ENCODE measurements around the gene DHRS3. TPM values are rescaled to one million over a fixed set of nuclear protein-coding genes. Genes with fewer than 3 reads are reported as not detected.

DHRS3 gene
- total RNA-seq, 1 donor from 2014 or later = 30.7 TPM

DNA sequence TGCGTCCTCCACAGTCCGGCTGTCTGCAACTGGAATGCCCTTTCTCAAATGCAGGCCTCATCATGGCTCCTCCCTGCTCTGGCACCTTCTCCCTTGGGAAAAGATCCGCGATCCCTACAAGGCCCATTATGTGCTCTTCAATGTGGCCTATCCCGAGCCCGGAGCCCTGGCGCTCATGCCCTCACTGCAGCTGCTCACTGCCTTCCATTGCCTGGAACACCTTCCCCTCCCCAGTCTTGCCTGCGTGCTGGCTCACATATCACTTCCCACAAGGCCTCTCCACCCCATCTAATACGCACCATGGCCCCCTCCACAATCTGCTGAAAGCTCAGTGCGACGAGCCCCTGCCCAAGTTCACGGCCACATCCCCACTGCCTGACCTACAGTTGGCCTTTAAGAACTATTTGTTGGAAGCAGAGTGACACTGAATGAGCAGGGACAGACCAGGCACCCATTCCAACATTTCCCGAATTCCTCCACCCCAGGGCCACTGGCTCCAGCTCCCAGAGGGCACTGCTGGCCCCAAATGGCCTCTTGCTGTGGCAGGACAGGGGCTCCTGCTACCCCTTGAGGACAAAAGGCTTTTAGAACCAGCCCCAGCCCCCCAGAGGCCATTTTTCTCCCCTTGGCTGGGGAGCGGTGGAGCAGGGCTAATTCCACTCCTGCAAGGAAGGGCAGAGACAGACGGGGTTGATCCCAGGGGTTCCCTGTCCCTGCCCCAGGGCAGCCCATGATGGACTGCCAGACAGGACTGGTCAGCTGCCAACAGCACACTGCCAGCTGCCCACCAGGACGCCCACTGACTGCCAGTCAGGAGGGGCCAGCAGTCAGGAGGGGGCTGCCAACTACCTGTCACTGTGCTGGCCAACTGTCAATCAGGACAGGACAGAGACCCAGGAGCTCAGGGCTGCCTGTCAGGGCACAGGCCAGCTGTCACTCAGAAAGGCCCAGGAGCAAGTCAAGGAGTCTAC lies 64.8 kb downstream of the DHRS3 start:
- peak; percentile 53 for DNase-seq

DNA sequence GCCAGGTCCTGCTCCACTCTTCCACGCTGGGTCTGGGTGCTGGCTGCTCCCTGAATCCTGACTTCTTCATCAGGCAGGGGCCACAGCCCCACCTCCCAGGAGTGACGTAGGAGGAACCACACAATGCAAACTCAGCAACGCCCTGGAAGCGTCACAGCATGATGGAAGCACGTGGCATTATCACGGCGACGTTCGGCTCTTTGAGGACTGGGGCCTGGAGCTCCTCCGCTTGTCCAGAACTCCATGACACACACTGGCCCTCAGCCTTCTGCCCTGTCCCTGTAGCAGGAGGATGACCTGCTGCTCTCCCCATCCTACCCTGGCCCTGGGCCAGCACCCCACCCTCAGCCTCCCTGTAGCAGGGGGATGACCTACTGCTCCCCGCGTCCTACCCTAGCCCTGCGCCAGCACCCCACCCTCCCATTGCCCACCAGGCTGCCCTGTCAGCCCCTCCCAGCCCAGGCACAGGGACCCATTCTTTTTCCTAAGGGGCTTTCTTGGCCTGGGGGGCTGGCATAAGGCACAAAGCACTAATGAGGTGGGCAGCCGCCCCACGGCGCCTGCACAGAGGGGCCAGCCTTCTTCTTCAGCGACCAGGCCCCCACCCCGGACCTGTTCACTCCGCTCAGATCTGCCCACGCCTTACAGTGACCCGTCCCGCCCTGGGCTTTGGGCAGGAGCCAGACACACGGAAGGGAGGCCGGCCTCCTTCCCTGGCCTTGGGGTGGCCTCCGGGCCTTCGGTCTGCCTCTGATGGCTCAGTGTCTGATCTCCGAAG lies 65.7 kb downstream of the DHRS3 start:
- no peak for DNase-seq

DNA sequence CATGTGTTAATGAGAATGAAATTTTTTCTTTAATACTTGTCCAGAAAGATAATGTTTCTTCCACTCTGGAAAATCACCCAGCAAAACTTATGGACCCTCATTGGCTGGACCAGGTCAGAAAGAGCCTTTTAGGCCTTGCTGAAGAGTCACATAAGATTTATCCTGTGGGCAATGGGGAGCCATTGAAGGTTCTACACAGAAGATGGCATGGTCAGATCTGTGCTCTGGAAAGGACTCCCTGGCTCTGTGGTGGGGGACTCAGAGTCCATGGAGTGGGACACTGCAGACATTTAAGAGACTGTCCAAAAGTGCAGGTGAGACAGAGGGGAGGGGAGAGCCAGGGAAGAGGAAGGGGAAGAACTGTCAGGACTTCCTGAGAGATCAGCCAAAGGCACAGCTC lies 66.4 kb downstream of the DHRS3 start:
- no peak for DNase-seq

DNA sequence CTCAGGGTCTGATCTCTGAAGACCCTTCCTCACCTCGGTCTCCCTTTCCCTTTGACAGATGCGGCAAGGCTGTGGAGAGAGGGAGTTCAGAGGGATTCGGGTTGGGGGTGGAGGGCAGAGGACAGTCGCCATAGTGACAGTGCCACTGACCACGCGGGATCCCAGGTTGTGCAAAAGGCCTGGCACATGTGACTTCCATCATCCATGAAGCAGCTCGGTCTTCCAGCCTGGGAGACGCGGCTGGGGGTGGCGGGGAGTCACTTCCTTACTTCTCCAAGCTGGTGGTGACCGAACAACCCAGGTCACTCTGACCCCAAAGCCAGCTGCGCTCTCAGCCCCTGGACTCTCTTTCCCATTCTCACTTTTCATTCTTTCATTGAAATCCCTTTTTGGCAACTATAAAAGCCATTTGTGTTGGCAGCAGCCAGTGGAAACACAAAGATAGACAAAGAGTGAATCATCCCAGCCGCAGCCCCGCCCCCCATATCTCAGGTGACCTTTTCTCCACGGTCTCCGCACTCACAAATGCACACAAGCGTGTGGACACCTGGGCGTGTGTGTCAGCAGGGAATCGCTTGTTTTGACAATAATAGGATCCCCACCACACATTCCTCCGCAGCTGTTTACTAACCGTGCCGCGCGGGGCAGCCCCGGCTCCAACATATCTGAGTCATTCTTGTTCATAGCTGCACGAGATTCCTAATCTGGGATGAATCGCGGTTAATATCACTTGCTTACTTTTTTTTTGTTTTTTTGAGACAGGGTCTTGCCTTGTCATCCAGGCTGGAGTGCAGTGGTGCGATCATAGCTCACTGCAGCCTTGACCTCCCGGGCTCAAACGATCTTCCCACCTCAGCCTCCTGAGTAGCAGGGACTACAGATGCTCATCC lies 68.3 kb downstream of the DHRS3 start:
- peak; percentile 80 for DNase-seq

DNA sequence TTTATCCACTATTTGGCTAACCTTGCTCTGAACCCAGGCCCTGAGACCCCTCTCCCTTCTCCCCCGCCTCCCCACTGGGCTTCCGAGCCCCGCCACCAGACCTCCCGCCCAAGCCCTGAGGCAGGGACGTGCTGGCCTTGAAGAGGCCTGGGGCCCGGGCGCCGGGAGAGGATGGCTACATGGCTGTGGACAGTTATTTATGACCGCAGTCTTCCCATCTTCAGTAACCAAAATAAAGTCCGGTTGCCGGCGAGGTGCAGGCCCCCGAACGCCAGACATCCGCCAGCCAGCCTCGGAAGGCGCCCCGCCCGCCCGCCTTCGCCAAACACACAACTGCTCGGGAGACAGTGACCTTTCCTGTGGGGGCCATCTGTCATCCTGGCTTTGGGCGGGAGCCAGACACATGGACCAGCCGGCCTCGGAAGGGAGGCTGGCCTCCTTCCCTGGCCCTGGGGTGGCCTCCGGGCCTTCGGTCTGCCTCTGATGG lies 69.0 kb downstream of the DHRS3 start:
- DNase-seq = peak; percentile 53

DNA sequence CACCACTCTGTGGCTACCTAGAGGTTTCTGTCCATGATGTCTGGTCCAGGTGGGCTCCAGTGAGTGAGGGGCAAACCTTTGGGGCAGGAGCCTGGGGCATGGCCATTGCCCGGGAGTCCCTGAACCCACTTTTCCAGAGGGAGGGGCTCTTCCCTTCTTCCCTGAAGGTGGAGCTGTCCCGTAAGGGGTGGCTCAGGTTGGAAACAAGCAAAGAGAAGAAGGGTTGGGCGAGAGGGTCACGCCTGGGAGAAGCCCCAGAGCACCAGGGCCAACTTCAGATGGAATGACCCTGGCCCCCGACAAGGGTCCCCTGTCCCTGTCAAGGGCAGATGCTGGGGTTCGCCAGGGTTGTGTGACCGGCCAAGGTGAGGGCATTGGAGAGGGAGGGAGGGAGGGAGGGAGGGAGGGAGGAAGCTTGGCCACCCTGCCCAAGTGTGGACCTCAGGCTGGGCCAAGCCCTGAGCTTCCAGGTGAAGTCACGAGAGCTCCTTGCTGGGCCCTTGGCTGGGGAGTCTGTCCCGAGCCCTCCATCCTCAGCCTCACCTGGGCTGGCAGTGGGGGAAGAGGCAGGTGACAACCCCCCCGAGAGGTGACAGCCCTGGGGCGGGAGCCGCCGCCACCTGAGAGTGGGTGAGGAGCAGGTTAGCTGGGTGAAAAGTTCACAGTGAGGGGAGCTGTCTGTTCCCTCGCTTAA lies 69.6 kb downstream of the DHRS3 start:
- no peak for DNase-seq

DNA sequence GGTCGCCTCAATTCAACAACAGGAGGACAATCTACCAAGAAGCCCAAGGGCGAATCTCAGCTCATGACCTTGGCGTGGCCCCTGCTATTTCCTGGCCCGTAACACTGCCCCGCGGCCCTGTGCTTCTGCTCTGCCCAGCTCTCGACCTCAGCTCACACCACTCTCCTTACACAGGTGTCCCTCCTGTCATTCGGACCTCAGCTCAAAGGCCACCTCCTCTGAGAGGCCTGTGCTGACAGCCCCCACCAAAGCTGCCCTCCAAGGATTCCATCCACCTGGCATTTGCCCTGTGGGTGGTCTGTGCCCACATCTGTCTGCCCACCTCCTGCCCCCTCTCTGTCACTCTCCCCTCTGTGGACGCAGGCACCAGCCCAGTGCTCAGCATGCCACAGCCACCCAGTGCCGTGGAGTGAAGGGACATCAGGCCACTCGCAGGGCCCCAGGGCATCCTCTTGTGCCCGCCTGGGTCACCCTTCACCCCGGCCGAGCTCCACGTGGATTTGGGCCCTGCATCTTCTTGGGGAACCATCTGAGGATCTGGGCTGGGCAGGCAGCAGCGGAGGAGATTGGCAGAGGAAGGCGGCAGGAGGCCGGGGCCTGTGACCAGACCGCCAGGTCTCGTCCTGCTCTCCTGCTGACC lies 70.3 kb downstream of the DHRS3 start:
- no peak for DNase-seq

DNA sequence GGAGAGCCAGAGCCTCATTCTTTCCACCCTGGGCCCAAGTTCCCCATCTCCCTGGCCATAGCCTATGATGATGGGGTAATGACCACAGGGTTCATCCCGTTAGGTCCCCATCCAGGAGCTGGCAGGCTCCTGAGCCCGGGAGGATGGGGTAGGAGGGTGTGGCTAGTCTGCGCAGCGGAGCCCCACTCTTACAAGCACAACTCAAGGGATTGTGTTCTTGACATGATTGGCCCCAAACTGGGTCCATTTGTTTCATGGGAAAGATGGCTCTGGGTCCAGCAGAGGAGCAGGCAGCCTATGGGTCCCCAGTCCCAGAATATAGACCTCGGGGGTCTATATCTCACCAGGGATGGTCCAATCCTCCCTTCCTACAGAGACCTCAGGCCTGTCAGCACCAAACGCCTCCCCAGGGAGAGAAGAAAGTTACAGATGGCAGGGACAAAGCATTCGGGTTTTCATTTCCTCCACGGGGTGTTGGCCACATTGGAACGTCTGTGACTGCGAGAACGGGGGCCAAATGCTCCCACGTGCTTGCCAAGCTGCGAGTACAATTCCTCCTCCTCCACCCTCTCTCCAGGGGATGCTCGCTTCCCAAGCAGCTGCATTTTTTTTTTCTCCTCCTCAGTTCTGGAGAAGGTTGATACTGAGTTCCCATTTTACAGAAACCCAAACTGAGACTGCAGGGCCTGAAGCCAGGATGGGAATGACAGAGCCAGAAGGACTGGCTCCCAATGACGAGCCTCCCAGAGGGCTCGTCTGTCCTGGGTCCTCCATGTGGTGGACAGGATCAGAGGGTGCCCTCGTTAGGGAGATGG lies 71.0 kb downstream of the DHRS3 start:
- DNase-seq = peak; percentile 49

DNA sequence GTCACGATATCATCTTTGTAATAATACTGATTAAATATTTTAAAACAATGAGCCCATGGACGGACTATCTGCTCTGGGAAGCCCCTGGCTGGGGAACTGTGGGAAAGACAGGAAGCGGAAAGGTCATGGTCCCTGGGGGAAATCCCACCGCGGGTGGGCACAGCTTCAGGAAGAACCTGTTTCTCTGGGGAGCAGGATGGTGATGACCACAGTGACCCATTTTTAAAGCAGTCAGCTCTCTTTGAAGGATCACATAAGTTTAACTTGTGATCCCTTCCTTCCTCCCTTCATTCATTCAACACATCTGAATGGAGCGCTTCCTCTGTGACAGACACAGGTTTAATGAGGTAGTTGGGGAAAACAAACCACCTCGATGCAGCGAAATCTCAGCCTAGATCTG lies 73.0 kb downstream of the DHRS3 start:
- DNase-seq = no peak

DNA sequence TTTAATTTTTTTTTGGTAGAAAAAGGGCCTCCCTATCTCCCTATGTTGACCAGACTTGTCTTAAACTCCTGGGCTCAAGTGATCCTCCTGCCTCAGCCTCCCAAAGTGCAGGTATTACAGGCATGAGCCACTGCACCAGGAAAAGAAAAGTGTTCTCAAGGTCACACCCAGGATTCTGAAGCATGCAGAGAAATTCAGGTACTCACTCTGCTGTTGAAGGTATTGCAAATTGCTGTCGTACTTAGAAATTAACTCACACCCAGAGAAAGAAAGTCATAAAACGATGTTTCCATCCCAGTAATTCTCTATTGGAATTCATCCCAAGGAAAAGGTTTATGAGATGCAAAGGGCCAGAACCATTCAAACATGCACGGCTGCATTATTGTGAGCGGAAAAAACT lies 73.7 kb downstream of the DHRS3 start:
- DNase-seq = no peak

DNA sequence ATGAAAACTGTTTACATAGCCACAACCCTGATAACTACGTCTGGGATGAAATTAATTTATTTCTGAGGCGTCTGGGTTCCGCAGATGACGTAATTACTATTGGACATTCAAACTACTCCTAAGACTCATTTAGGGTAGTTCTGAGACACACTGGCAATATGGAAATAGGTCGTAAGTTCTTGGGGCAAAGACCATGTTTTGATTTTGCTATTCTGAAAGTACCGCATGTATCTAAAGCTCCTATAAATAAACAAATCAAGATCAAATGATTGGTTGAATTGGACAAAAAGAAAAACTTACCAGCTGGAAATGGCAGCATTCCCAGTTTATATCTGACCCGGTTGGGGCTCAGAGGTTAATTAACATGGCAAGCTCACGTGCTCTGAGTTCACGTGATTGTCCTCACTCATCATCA lies 74.3 kb downstream of the DHRS3 start:
- no peak for DNase-seq

DNA sequence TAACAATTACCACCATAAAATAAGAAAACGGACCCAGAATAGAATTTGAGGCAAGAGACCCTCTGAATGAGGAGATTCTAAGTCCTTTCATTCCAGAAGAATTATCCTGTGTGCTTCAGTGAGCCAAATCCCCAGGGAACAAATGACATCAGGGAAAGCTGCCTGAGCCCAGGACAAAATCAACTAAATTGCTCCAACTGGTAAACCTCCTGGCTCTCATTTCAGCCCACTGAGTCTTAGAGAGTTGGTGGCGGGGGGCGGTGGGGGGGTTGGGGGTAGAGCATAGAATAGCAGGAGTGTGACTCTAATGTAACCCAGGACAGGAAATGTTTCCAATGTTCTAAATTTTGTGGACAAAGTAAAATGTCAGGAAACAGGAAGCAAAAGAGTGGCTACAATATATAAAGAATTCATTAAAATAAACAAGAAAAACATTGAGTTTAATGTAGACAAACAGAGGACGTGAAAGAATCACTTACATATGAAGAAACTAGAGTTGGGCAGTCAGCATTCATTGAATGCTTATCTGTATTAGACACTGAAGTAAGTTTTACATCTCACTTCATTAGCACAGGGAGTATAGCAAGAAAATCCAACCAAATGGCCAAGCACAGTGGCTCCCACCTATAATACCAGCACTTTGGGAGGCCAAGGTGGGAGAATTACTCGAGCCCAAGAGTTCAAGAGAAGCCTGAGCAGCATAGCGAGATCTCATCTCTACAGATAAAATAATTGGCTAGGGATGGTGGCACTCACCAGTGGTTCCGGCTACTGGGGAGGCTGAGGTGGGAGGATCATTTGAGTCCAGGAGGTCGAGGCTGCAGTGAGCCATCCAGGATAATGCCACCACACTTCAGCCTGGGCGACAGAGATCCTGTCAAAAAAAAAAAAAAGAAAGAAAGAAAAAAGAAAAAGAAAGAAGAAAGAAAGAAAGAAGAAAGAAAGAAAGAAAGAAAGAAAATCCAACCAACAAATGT lies 75.1 kb downstream of the DHRS3 start:
- no peak for DNase-seq

DNA sequence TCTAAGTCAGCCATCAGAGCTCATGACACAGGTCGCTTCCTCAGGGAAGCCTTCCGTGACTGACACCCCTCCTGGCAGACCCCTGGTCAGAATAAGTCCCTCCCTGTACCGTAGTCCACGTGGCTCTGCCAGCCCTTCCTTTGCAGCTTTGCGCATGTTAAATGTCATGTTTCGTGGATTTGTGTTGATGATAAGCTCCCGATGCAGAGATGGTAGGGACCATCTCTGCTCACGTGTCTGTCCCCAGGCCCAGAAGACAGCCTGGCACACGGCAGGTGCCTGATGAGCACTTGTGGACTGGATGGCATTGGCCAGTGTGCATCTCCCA lies 75.9 kb downstream of the DHRS3 start:
- no peak for DNase-seq

DNA sequence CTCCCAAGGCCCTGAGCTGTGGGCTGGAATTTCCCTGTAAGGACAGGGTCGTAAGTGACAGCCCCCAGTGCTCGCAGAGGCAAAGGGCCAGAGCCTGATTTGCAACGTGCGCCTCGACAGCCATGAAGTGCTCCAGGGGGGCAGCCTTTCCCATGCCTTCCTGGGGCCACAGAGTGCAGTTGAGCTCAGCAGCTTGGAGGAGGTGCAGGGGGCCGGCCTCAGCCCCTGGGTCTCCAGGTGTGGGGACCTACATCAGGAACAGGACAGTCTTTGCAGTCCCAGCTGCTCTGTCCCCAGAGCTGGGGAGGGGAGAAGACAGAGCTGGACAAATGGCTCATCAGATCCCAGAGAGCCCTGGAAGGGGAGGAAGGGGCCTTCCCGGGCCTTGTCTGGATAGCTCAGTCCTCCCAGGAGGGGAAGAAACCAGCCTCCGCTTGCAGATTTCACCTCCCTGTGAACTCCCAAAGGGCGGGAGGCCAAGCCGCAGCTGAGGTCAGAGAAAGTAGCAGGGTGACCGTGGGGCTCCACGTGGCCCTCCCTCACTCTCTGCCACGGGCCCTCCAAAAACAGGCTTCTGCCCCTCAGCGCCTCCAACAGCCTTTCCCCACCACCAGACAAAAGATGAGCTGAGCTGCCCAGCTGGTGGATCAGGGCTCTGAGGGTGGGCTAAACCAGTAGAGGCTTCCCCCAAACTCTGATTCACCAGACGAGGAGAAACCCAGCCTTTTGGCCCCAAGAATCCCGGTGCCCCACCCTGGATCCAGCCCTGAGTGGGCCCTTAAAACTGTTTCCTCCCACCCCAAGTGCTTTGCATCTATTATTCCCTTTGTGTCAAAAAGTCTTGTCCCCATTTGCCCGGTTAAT lies 76.5 kb downstream of the DHRS3 start:
- no peak for DNase-seq

DNA sequence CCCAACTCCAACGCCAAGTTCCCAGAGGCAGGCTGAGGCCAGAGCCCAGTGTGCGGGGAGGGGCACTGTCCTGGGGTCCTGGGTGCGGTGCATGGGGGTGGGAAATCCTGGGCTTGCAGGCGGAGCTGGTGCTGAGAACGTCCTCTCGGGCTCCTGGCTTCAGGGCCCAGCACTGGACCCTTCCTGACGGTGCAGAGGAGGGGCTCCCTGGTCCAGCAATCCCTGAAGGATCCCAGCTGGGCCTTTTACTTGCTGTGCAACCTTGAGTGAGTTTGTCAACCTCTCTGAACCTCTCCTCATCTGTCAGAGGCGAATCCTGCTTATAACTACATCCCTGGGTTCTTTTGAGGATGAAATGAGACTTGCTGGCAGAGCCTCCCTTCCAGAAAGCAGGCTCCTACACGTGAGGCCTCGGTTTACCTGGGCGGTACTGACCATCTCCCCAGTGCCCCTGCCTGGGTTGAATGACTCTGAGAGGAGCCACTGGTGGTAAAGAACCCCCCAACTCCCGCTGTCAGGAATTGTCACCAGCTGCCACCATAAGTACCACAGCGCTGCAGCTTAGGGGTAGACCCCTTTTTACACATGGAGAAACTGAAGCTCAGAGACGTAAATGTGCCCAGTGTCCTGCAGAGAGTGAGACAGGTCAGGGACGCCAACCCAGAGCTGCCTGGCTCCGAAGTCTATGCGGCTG lies 77.3 kb downstream of the DHRS3 start:
- DNase-seq = no peak

DNA sequence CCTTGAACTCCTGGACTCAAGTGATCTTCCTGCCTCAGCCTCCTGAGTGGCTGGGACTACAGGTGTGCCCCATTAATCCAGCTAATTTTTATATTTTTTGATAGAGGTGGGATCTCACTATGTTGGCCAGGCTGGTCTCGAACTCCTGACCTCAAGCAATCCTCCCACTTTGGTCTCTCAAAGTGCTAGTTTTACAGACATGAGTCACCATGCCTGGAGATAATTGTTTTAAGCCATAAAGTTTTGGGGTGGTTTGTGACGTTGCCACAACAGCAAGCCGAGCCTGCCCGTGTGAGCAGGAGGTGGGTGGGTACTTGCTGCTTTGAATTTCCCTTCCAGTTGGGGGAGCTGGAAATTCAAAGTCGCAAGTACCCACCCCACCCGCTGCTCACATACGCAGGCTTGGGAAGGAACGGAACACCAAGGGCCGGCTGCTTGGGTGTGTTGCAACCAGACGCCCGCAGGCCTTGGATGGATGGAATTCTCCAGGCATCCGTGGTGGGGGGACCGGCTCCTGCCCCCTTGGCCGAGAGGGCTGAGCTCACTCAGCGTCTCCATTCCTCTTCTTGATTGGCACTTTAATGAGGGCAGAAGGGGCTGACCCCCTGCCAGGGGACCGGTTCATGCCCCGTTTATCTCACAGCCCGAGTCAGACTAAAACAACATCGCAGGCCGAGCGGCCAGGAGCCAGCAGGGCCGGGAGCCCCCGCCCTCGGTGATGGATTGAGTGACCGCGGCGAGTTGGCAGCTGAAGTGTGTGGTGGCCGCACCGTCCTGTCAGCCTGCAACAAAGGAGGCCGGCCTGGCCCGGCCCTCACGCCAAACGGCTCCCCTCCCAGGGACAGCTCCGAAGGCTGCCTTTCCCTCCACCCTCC lies 78.1 kb downstream of the DHRS3 start:
- DNase-seq = peak; percentile 68
